NCI-H2196 (cell line): ENCODE results near the gene PLCL2.

Experiments used
- DNase-seq: peaks from one replicate; lab custom pipeline; 2025; ENCODE audit not compliant: unreplicated experiment; lab: John Stamatoyannopoulos, UW

The PLCL2 gene

GRCh38 chr3:17065315-17065714, 180.6 kb downstream of the PLCL2 start:
- DNase-seq, result peak; percentile 3

DNA sequence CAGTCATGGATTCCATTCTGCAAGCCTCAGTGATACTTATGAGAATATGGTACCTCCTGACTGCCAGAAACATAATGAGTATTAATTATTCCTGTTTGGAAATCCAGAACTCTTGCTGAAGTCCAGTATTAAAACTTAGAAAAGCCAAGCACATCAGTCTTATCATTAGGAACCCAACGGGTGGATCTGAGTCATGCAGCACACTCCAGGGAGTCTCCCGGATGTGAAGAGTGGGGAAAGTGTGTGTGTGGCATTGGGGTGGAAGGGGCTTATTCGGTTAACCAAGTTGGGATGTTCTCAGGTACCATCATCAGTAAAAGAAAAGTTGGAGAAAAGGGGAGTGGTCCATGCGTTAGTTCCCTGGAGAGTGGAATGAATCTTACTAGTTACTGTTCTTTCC, 181.1 kb downstream of the PLCL2 start:
- no peak for DNase-seq

GRCh38 chr3:17069754-17070153, 185.0 kb downstream of the PLCL2 start:
- DNase-seq, result no peak

- DNase-seq, result peak; percentile 49
These were observed 185.6 kb downstream of the PLCL2 start for GRCh38 chr3:17070161-17070959.

GRCh38 chr3:17074559-17074958, 189.8 kb downstream of the PLCL2 start:
- DNase-seq, result no peak

DNA sequence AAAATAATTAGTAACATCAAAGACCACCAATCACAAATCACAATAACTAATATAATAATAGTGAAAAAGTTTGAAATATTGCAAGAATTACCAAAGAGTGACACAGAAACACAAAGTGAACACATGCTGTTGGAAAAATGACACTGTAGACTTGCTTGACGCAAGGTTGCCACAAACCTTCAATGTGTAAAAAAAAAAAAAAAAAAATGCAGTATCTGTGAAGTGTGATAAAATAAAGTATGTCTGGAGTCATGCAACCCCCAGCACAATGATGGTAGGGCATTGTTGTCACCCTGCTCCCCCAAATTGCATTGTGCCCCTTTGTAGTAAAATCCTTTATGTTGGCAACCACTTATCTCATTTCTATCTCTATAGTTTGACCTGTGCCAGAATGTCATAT, 190.6 kb downstream of the PLCL2 start:
- no peak for DNase-seq

- DNase-seq, result no peak
These were observed 191.2 kb downstream of the PLCL2 start for GRCh38 chr3:17075907-17076306.

GRCh38 chr3:17076940-17077605, 192.3 kb downstream of the PLCL2 start:
- DNase-seq, result no peak

DNA sequence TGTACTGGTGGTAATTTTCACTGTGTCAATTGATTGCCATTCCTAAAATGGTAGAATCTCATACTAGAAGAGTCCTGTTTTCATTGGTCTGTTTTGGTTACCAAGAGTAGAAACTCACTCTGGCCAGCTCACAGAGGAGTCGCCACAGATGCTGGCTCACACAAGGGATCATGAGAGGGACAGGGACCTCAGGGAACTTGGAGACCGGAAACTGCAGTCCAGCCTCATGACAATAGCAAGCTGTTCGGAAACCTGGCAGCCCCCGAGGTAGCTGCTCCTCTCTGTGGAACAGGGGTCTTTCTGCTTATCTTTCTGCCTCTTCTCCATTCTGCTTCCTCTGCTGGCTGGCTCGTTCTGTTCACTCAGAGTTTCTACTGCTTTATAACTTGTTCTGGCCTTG, 192.9 kb downstream of the PLCL2 start:
- DNase-seq, result no peak

DNA sequence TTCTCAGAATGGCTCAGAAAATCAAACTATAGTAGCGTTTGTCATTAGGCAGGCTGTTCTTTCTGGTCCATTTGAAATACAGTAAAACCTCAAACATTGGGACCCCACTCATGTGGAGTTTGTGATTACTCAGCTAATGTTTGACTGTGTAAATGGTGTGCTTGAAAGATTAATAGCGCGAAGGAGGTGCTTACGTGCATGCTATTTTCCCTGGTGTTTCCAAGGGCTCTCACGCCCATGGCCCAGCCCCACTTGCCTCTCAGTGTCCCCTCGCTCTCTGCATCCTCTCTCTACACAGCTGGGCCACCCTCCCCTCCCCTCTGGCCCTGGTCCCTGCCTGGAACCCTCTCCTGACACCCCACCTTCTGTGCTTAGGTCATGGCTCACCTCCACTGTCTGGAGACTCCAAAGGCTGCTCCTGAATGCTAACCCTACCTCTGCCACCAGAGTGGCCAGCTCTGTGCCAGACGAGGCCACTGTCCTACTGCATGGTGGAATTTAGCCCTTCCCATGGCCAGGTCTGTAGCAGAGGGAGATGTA, 194.2 kb downstream of the PLCL2 start:
- no peak for DNase-seq

GRCh38 chr3:17079933-17080332, 195.2 kb downstream of the PLCL2 start:
- no peak for DNase-seq

GRCh38 chr3:17081520-17081919, 196.8 kb downstream of the PLCL2 start:
- DNase-seq, result no peak

DNA sequence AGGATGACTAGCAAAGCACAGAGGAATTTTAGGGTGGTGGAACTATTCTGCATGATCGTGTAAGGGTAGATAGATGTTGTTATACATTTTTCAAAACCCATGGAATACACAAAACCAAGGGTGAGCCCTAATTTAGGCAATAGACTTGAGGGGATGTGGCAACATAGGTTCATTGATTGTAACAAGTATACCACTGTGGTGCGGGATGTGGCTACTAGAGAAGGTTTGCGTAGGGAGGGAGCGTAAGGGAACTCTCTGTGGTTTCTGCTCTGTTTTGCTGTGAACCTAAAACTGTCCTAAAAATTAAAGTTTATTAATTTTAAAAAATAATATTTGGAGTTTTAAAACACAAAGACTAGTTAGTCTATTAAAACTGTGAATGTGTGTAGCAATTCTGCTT, 202.8 kb downstream of the PLCL2 start:
- no peak for DNase-seq

DNA sequence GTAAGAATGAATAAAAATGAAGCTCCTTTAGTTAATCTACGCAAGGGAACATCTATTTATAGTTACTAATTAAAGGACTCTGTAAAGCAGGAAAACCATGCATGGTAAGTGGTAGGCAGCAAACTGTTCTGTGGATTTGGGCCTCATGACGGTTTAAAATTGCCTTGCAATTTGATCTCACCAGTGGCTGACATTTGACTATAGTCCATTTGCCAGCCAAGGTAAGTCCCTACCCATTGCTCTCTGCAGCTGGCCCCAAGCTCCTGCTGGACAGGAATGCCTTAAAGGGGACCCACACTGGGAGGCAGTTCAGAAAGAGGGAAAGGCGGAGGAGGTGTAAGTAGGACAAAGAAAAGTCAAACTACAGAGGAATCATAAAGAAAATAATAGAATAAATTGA, 203.3 kb downstream of the PLCL2 start:
- DNase-seq, result no peak

GRCh38 chr3:17088602-17089313, 204.0 kb downstream of the PLCL2 start:
- no peak for DNase-seq

- DNase-seq, result no peak
These were observed 204.6 kb downstream of the PLCL2 start for GRCh38 chr3:17089314-17089700.

DNA sequence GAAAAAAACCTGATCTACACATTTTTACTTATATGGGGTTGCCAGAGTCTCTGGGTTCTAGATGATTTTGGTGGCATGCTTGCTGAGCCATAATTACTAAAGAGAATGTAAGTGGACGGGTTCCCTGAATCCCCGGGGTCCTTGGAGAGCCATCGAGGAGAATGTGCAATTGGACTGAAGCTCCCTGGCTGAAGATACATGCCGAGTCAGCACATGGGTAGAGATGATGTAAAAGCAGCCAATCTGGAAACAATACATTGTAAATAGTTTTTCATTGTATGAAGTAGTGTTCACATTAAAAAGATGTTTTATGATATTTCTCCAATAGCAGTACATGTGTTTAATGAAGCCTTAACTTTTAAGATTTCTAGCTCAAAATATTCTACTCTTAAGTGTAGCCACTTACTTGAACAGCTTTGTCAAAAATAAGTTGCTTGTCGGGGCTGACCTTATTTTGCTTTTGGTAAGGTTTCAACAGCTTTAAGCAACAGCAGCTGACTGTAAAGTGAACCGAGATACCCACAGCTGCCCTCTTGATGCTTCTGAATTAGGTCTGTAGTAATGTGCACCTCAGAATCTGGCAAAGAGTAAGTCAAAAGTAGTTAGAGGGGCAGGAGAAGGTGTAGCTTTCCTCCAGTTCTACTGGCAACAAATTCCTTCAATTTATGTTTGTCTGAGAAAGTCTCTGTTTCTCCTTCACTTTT, 205.7 kb downstream of the PLCL2 start:
- no peak for DNase-seq

DNA sequence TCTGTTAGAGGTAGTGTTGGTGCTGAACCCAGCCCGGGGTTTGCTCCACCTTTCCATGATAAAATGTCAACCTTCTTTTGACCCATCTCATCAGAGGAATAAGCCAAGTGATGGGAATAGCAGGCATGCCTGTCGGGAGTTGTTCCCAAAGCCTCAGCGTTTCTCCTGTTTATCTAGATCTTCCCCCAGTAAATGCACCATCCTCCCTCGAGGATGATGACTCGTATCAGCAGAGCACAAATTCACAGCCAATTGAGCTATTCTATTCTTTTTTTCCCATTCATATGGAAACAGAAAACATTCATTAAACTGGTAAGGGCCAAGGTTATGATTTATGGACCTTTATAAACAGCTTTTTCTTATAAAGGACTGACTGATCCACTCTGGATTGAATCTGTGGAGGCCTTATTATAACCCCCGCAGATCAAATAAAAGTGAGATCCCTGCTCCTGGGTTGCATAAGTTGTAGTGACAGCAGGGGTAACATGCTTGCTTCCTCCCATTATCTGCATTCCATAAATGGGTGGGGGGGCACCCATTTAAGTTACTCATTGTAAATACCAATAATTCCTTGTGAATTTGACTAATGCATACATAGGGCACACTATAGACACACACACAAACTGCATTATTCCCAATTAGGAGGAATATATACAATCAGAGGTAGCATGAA, 207.3 kb downstream of the PLCL2 start:
- DNase-seq, result no peak

DNA sequence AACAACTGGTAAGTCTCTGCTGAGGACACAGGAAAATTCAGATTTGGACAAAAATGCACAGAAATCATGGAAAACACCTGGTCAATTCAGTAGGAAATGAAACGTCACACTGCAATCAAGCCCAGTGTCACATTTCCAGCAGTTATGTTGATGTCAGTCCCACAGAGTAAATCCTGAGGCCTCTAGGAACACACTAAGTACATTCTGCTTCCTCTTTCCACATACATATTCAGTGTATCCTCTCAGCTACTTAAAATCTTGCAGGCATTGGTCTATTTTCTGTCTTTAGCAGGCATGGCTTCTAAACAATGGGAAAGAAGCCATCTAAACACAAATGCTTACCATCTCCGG, 207.8 kb downstream of the PLCL2 start:
- DNase-seq, result no peak

GRCh38 chr3:17094551-17094950, 209.8 kb downstream of the PLCL2 start:
- DNase-seq, result no peak

DNA sequence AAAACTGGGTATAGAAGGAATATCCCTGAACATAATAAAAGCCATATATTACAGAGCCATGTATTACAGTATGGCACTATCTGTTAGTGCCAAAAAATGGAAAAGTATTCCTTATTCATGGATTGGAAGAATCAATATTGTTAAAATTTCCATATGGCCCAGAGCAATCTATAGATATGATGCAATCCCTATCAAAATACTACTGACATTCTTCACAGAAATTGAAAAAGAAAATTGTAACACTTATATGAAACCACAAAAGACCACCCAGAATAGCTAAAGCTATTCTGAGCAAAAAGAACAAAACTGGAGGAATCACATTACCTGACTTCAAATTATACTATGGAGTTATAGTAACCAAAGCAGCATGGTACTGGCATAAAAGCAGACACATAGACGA, 218.8 kb downstream of the PLCL2 start:
- DNase-seq, result no peak
